DND-41 (cell line): ENCODE measurements around the gene EFCAB11.

ENCODE experiments used
- ATAC-seq: fragments of 200-7000 bp; cut with Tn5 transposase; 3 replicates; pipeline ENCODE4 v1.9.1; 2021; ENCODE audit warnings: low read depth; ENCODE audit not compliant: insufficient read depth
- DNase-seq: peaks from one replicate; pipeline ENCODE4 v3.0.0-alpha.2; 2020
- H2AFZ ChIP-seq: 2 replicates; pipeline ENCODE4 v1.6.0; 2012; ENCODE audit warnings: low read depth, low read length
- H3K27ac ChIP-seq: 2 replicates; pipeline ENCODE4 v1.5.1; 2012; ENCODE audit warnings: low read length, inconsistent platforms
- H3K27me3 ChIP-seq: fragments of 200-600 bp; sonication (generic); 2 replicates; pipeline ENCODE4 v1.6.0; 2012; ENCODE audit warnings: low read length, mild to moderate bottlenecking, inconsistent platforms; ENCODE audit not compliant: insufficient read depth, poor library complexity
- H3K36me3 ChIP-seq: 2 replicates; pipeline ENCODE4 v1.5.1; 2012; ENCODE audit warnings: low read length, inconsistent platforms; ENCODE audit not compliant: insufficient read depth
- H3K4me1 ChIP-seq: 2 replicates; pipeline ENCODE4 v1.5.1; 2012; ENCODE audit warnings: mild to moderate bottlenecking, low read length; ENCODE audit not compliant: insufficient read depth
- H3K4me2 ChIP-seq: 2 replicates; pipeline ENCODE4 v1.6.0; 2012; ENCODE audit warnings: mild to moderate bottlenecking, moderate library complexity, low read length, inconsistent platforms; ENCODE audit not compliant: insufficient read depth
- H3K4me3 ChIP-seq, 2 experiments: fragments of 200-600 bp in 1 of 2; shearing (Covaris generic) in 1 of 2; 2 replicates each; pipeline ENCODE4 v1.5.1; 2012 to 2016; ENCODE audit warnings: inconsistent platforms in 2 of 2, low read length in 2 of 2, mild to moderate bottlenecking in 2 of 2, low read depth in 1 of 2, moderate library complexity in 1 of 2
- H3K79me2 ChIP-seq: 2 replicates; pipeline ENCODE4 v1.6.0; 2012; ENCODE audit warnings: low read length, inconsistent platforms; ENCODE audit not compliant: insufficient read depth
- H3K9ac ChIP-seq: 2 replicates; pipeline ENCODE4 v1.6.0; 2012; ENCODE audit warnings: low read depth, mild to moderate bottlenecking, inconsistent platforms, low read length, moderate library complexity
- H3K9me3 ChIP-seq: 2 replicates; pipeline ENCODE4 v1.5.1; 2012; ENCODE audit warnings: low read length, moderate library complexity, mild to moderate bottlenecking, inconsistent platforms; ENCODE audit not compliant: insufficient read depth, severe bottlenecking
- H4K20me1 ChIP-seq: 2 replicates; pipeline ENCODE4 v1.6.0; 2012; ENCODE audit warnings: low read length; ENCODE audit not compliant: insufficient read depth
- EZH2 ChIP-seq: IDR thresholded peaks from 3 replicates; pipeline ENCODE4 v1.6.1; 2012; ENCODE audit warnings: borderline replicate concordance, low read depth, mild to moderate bottlenecking, moderate library complexity, low read length, inconsistent platforms; ENCODE audit not compliant: severe bottlenecking
- TF ChIP-seq, protein P1 (sequence below): IDR thresholded peaks from 2 replicates; pipeline ENCODE4 v1.5.1; 2012; ENCODE audit warnings: borderline replicate concordance, low read length, moderate library complexity, mild to moderate bottlenecking; ENCODE audit not compliant: poor library complexity, severe bottlenecking; ENCODE audit errors: extremely low read depth

EFCAB11 gene

GRCh38 chr14:89803542-89803941 lies 151.0 kb downstream of the EFCAB11 start:
- Histone ChIP-seq H3K4me2 (no peak overlapping the region), H3K79me2 (no peaks in the 10 kb centered on the region), H3K9ac (no peak overlapping the region), H4K20me1 (no peaks in the 10 kb centered on the region), H3K36me3 (no peaks in the 10 kb centered on the region), H3K4me1 (no peaks in the 10 kb centered on the region), H2AFZ (no peak overlapping the region), H3K9me3 (no peaks in the 10 kb centered on the region), H3K27ac (no peak overlapping the region), H3K4me3 (no peak overlapping the region), H3K27me3 (no peaks in the 10 kb centered on the region)
- ATAC-seq: 0 out of 3 replicates have a peak, but pooled peaks have one; percentile 31
- TF ChIP-seq, protein P1, sequence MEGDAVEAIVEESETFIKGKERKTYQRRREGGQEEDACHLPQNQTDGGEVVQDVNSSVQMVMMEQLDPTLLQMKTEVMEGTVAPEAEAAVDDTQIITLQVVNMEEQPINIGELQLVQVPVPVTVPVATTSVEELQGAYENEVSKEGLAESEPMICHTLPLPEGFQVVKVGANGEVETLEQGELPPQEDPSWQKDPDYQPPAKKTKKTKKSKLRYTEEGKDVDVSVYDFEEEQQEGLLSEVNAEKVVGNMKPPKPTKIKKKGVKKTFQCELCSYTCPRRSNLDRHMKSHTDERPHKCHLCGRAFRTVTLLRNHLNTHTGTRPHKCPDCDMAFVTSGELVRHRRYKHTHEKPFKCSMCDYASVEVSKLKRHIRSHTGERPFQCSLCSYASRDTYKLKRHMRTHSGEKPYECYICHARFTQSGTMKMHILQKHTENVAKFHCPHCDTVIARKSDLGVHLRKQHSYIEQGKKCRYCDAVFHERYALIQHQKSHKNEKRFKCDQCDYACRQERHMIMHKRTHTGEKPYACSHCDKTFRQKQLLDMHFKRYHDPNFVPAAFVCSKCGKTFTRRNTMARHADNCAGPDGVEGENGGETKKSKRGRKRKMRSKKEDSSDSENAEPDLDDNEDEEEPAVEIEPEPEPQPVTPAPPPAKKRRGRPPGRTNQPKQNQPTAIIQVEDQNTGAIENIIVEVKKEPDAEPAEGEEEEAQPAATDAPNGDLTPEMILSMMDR: no peak
- no peak for TF ChIP-seq EZH2
- no peak for DNase-seq

- ATAC-seq: no peak
- H3K9me3 ChIP-seq: no peaks in the 10 kb centered on the region
- H3K4me1 ChIP-seq: no peaks in the 10 kb centered on the region
- H3K27me3 ChIP-seq: no peaks in the 10 kb centered on the region
- no peak for DNase-seq
- H3K36me3 ChIP-seq: no peaks in the 10 kb centered on the region
- no peak overlapping the region for H3K9ac ChIP-seq
- no peak overlapping the region for H3K4me3 ChIP-seq
- no peaks in the 10 kb centered on the region for H4K20me1 ChIP-seq
- no peak for TF ChIP-seq EZH2
- TF ChIP-seq, protein P1: no peak
- H2AFZ ChIP-seq: no peak overlapping the region
- H3K79me2 ChIP-seq: no peaks in the 10 kb centered on the region
- H3K27ac ChIP-seq: no peak overlapping the region
- no peak overlapping the region for H3K4me2 ChIP-seq
These were observed 153.4 kb downstream of the EFCAB11 start for GRCh38 chr14:89801136-89801535.

DNA sequence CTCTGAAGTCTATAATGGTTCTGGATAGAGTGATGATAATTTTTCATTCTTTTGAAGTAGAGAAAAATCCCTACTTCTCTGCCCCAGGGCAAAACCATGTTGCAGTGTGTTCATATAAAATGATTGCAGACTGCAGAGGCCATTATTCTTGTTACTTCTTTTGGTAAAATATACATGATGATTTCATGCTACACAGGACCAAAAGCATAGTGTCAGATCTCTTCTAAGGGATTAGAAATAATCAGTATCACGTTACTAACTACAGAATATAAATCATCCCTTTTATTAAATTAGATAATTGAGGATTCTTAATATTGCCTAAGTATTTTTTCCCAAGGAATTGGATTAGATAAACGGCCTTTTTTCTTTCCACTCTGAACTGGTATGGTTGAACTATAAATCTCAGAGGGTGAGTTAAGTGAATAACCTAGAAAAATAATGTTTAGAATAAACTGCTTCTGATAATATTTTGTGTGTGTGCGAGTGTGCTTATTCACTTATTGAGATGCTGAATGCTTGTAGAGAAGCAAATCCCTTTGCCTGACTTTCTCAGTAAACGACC lies 156.2 kb downstream of the EFCAB11 start:
- no peak overlapping the region for H3K4me2 ChIP-seq
- H2AFZ ChIP-seq: no peak overlapping the region
- no peaks in the 10 kb centered on the region for H3K4me1 ChIP-seq
- no peaks in the 10 kb centered on the region for H3K79me2 ChIP-seq
- ATAC-seq (no peak), DNase-seq (no peak)
- no peak overlapping the region for H3K4me3 ChIP-seq
- no peak overlapping the region for H3K27ac ChIP-seq
- no peaks in the 10 kb centered on the region for H3K9me3 ChIP-seq
- no peaks in the 10 kb centered on the region for H3K36me3 ChIP-seq
- H3K9ac ChIP-seq: no peak overlapping the region
- TF ChIP-seq EZH2: no peak
- TF ChIP-seq, protein P1: no peak
- no peaks in the 10 kb centered on the region for H3K27me3 ChIP-seq
- no peaks in the 10 kb centered on the region for H4K20me1 ChIP-seq
